ENCODE measurements around the gene NR3C2.

Gene NR3C2

GRCh38 chr4:148118179-148118578 is 324.0 kb downstream of the NR3C2 start:
- Histone ChIP-seq H3K4me1 (ENCODE audit: insufficient read depth, low read length) (no peaks in the 10 kb centered on the region), H3K79me2 (ENCODE audit: insufficient read depth, low read length) (no peaks in the 10 kb centered on the region), H3K36me3 (ENCODE audit: insufficient read depth, low read length) (no peaks in the 10 kb centered on the region), H2AFZ (ENCODE audit: low read depth, low read length) (no peak overlapping the region), H3K27ac (ENCODE audit: low read length) (no peak overlapping the region), H3K9ac (ENCODE audit: low read depth, low read length) (no peak overlapping the region), H4K20me1 (ENCODE audit: insufficient read depth, low read length) (no peaks in the 10 kb centered on the region), H3K4me2 (ENCODE audit: insufficient read depth, low read length) (no peak overlapping the region), H3K27me3 (ENCODE audit: insufficient read depth, low read length, poor library complexity) (no peaks in the 10 kb centered on the region), H3K4me3 (ENCODE audit: low read depth in 1 of 2, low read length in 2 of 2) (no peak overlapping the region), H3K9me3 (ENCODE audit: insufficient read depth, low read length, severe bottlenecking) (no peaks in the 10 kb centered on the region)
- DNase-seq: no peak
- ATAC-seq (ENCODE audit: insufficient read depth, low read depth): no peak
- TF ChIP-seq EZH2 (IDR thresholded peaks at IDR 0.05; ENCODE audit: borderline replicate concordance, low read depth, low read length, severe bottlenecking) (no peak), CTCF (IDR thresholded peaks at IDR 0.05; ENCODE audit: borderline replicate concordance, extremely low read depth, low read length, poor library complexity, severe bottlenecking) (no peak)

GRCh38 chr4:148116969-148117368 is 325.2 kb downstream of the NR3C2 start:
- H3K79me2 ChIP-seq (ENCODE audit: insufficient read depth, low read length): no peaks in the 10 kb centered on the region
- H3K4me3 ChIP-seq (ENCODE audit: low read depth in 1 of 2, low read length in 2 of 2): no peak overlapping the region
- ATAC-seq (ENCODE audit: insufficient read depth, low read depth): no peak
- H4K20me1 ChIP-seq (ENCODE audit: insufficient read depth, low read length): no peaks in the 10 kb centered on the region
- H3K4me2 ChIP-seq (ENCODE audit: insufficient read depth, low read length): no peak overlapping the region
- H3K27ac ChIP-seq (ENCODE audit: low read length): no peak overlapping the region
- no peak overlapping the region for H2AFZ ChIP-seq (ENCODE audit: low read depth, low read length)
- no peaks in the 10 kb centered on the region for H3K36me3 ChIP-seq (ENCODE audit: insufficient read depth, low read length)
- DNase-seq: no peak
- no peaks in the 10 kb centered on the region for H3K4me1 ChIP-seq (ENCODE audit: insufficient read depth, low read length)
- no peak overlapping the region for H3K9ac ChIP-seq (ENCODE audit: low read depth, low read length)
- no peak for TF ChIP-seq EZH2 (IDR thresholded peaks at IDR 0.05; ENCODE audit: borderline replicate concordance, low read depth, low read length, severe bottlenecking)
- TF ChIP-seq CTCF (IDR thresholded peaks at IDR 0.05; ENCODE audit: borderline replicate concordance, extremely low read depth, low read length, poor library complexity, severe bottlenecking): no peak
- H3K9me3 ChIP-seq (ENCODE audit: insufficient read depth, low read length, severe bottlenecking): no peaks in the 10 kb centered on the region
- no peaks in the 10 kb centered on the region for H3K27me3 ChIP-seq (ENCODE audit: insufficient read depth, low read length, poor library complexity)

- H3K4me2 ChIP-seq (ENCODE audit: insufficient read depth, low read length): no peak overlapping the region
- H4K20me1 ChIP-seq (ENCODE audit: insufficient read depth, low read length): no peaks in the 10 kb centered on the region
- H3K79me2 ChIP-seq (ENCODE audit: insufficient read depth, low read length): no peaks in the 10 kb centered on the region
- no peak overlapping the region for H3K27ac ChIP-seq (ENCODE audit: low read length)
- no peaks in the 10 kb centered on the region for H3K9me3 ChIP-seq (ENCODE audit: insufficient read depth, low read length, severe bottlenecking)
- no peaks in the 10 kb centered on the region for H3K4me1 ChIP-seq (ENCODE audit: insufficient read depth, low read length)
- H3K36me3 ChIP-seq (ENCODE audit: insufficient read depth, low read length): no peaks in the 10 kb centered on the region
- no peak for DNase-seq
- TF ChIP-seq EZH2 (IDR thresholded peaks at IDR 0.05; ENCODE audit: borderline replicate concordance, low read depth, low read length, severe bottlenecking): no peak
- TF ChIP-seq CTCF (IDR thresholded peaks at IDR 0.05; ENCODE audit: borderline replicate concordance, extremely low read depth, low read length, poor library complexity, severe bottlenecking): no peak
- no peak for ATAC-seq (ENCODE audit: insufficient read depth, low read depth)
- H3K4me3 ChIP-seq (ENCODE audit: low read depth in 1 of 2, low read length in 2 of 2): no peak overlapping the region
- H3K9ac ChIP-seq (ENCODE audit: low read depth, low read length): no peak overlapping the region
- H2AFZ ChIP-seq (ENCODE audit: low read depth, low read length): no peak overlapping the region
- no peaks in the 10 kb centered on the region for H3K27me3 ChIP-seq (ENCODE audit: insufficient read depth, low read length, poor library complexity)
Measured at GRCh38 chr4:148116264-148116663, 325.9 kb downstream of the NR3C2 start.

GRCh38 chr4:148114436-148114835 is 327.8 kb downstream of the NR3C2 start:
- H3K36me3 ChIP-seq (ENCODE audit: insufficient read depth, low read length): no peaks in the 10 kb centered on the region
- H3K27me3 ChIP-seq (ENCODE audit: insufficient read depth, low read length, poor library complexity): no peaks in the 10 kb centered on the region
- H4K20me1 ChIP-seq (ENCODE audit: insufficient read depth, low read length): no peaks in the 10 kb centered on the region
- H3K4me1 ChIP-seq (ENCODE audit: insufficient read depth, low read length): no peaks in the 10 kb centered on the region
- no peak overlapping the region for H2AFZ ChIP-seq (ENCODE audit: low read depth, low read length)
- DNase-seq: no peak
- H3K4me3 ChIP-seq (ENCODE audit: low read depth in 1 of 2, low read length in 2 of 2): no peak overlapping the region
- H3K79me2 ChIP-seq (ENCODE audit: insufficient read depth, low read length): no peaks in the 10 kb centered on the region
- no peak for ATAC-seq (ENCODE audit: insufficient read depth, low read depth)
- no peak overlapping the region for H3K27ac ChIP-seq (ENCODE audit: low read length)
- no peaks in the 10 kb centered on the region for H3K9me3 ChIP-seq (ENCODE audit: insufficient read depth, low read length, severe bottlenecking)
- H3K4me2 ChIP-seq (ENCODE audit: insufficient read depth, low read length): no peak overlapping the region
- H3K9ac ChIP-seq (ENCODE audit: low read depth, low read length): no peak overlapping the region
- TF ChIP-seq CTCF (IDR thresholded peaks at IDR 0.05; ENCODE audit: borderline replicate concordance, extremely low read depth, low read length, poor library complexity, severe bottlenecking): no peak
- no peak for TF ChIP-seq EZH2 (IDR thresholded peaks at IDR 0.05; ENCODE audit: borderline replicate concordance, low read depth, low read length, severe bottlenecking)
